ENCODE data around the gene TMEM62.
"Not testable (repeated sequence)": the region's sequence is repeated elsewhere in the genome, so short reads cannot be mapped to it uniquely, and the experiment has no call there.

Gene TMEM62

DNA sequence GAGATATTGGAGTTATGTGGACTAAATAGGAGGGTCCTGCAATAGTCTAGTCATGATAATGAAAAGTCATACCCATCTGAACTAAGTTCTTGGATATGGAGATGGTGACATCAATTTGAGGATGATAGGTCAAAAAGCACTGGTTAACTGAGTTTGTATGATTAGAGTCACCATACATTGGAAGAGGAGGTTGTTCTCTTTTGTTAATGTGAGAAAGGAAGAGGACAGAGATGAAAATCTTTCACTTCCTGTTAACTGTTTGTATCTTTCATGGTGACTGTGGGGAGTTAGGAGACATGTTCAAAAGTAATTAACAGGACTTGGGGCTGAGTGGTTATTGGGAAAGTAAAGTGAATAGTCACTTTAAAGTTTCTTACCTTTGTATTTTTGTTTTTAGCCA, 11.1 kb downstream of the TMEM62 start:
- Histone ChIP-seq H3K36me3 (ENCODE audit: control insufficient read depth, insufficient read depth, low read length) (peaks cover 16% of the 10 kb centered on the region), H3K9me3 (ENCODE audit: control insufficient read depth, insufficient read depth, low read depth, low read length) (no peaks in the 10 kb centered on the region), H3K27me3 (ENCODE audit: control insufficient read depth, insufficient read depth, low read length) (no peaks in the 10 kb centered on the region), H3K27ac (ENCODE audit: low read depth, low read length) (no peak overlapping the region), H3K4me3 (ENCODE audit: low read depth, low read length) (no peak overlapping the region), H3K9ac (ENCODE audit: low read length) (no peak overlapping the region), H3K4me1 (ENCODE audit: control insufficient read depth, insufficient read depth, low read length) (peaks cover 3% of the 10 kb centered on the region; the same call in 1 of the 2 replicates)

DNA sequence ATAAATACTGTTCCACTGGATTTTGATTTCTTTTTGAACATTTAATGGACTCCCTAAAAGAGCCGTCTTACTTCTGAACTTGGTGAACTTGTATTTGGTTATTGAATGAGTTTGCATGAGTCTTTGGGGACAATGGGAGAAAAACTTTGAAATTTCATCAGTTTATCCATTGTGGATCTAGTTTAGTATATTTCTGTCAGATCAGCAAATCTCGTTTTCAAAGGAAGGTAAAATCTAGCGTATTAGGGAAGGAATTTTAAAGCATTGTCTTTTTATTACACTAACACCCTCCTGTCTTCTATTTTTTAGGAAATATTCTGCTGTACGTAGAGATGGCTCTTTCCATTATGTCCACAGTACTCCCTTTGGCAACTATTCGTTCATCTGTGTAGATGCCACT, 12.8 kb downstream of the TMEM62 start:
- H3K27me3 ChIP-seq (ENCODE audit: control insufficient read depth, insufficient read depth, low read length) = no peaks in the 10 kb centered on the region
- H3K36me3 ChIP-seq (ENCODE audit: control insufficient read depth, insufficient read depth, low read length) = peaks cover 4% of the 10 kb centered on the region
- no peak overlapping the region for H3K4me3 ChIP-seq (ENCODE audit: low read depth, low read length)
- no peaks in the 10 kb centered on the region for H3K9me3 ChIP-seq (ENCODE audit: control insufficient read depth, insufficient read depth, low read depth, low read length)
- H3K4me1 ChIP-seq (ENCODE audit: control insufficient read depth, insufficient read depth, low read length) = peaks cover 3% of the 10 kb centered on the region; the same call in 1 of the 2 replicates
- no peak overlapping the region for H3K27ac ChIP-seq (ENCODE audit: low read depth, low read length)
- no peak overlapping the region for H3K9ac ChIP-seq (ENCODE audit: low read length)

DNA sequence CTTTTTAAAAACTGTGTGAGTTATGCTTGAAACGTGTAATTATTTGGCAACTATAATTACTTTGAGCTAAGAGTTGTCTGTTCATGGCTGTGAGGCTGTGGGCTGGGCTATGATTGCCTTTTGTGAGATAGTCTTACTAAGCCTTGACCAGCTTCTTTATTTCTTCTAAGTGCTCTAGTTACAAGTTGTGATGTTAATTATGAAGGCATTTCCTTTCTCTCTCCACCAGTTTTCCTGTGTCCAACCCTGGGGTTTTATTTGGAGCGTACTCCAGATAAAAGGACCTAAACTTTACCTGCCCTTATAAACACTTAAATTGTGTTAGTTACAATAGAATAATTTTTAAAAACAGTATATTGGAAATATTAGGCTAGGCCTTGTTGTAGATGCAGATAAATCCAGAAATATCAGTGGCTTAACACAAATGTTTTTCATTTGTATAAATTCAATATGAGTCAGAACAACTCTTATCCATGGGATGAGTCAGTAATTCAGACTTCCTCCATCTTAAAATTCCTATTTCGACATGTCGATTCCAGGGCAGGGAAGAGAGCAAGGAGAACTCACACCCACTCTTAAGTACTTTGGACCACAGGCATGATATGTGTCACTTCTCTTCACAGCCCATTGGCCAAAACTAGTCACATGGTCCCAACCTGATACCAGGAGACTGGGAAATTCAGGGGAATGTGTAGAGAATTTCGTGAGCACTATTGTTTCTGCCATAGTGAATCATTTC, 17.0 kb downstream of the TMEM62 start:
- H3K27me3 ChIP-seq (ENCODE audit: control insufficient read depth, insufficient read depth, low read length) = no peaks in the 10 kb centered on the region
- H3K36me3 ChIP-seq (ENCODE audit: control insufficient read depth, insufficient read depth, low read length) = peaks cover 18% of the 10 kb centered on the region
- no peak overlapping the region for H3K9ac ChIP-seq (ENCODE audit: low read length)
- no peaks in the 10 kb centered on the region for H3K9me3 ChIP-seq (ENCODE audit: control insufficient read depth, insufficient read depth, low read depth, low read length)
- H3K4me1 ChIP-seq (ENCODE audit: control insufficient read depth, insufficient read depth, low read length) = no peaks in the 10 kb centered on the region
- no peak overlapping the region for H3K27ac ChIP-seq (ENCODE audit: low read depth, low read length)
- no peak overlapping the region for H3K4me3 ChIP-seq (ENCODE audit: low read depth, low read length)

DNA sequence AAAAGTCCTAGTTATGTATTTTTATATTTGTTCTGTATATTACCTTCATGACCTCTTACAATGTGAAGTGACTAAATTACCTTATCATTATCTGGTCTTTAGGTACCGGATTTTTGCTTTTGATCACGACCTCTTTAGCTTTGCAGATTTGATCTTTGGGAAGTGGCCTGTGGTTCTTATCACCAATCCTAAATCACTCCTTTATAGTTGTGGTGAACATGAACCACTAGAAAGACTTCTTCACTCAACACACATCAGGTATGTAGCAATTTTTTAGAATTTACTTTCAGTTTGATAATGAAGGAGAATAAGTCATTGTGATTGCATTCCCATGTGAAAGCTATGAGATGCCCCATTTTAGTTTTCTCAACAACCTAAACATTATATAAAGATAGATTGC, 18.3 kb downstream of the TMEM62 start:
- Histone ChIP-seq H3K27ac (ENCODE audit: low read depth, low read length) (no peak overlapping the region), H3K9me3 (ENCODE audit: control insufficient read depth, insufficient read depth, low read depth, low read length) (no peaks in the 10 kb centered on the region), H3K9ac (ENCODE audit: low read length) (no peak overlapping the region), H3K4me3 (ENCODE audit: low read depth, low read length) (no peak overlapping the region), H3K36me3 (ENCODE audit: control insufficient read depth, insufficient read depth, low read length) (peaks cover 21% of the 10 kb centered on the region), H3K27me3 (ENCODE audit: control insufficient read depth, insufficient read depth, low read length) (no peaks in the 10 kb centered on the region), H3K4me1 (ENCODE audit: control insufficient read depth, insufficient read depth, low read length) (no peaks in the 10 kb centered on the region)

DNA sequence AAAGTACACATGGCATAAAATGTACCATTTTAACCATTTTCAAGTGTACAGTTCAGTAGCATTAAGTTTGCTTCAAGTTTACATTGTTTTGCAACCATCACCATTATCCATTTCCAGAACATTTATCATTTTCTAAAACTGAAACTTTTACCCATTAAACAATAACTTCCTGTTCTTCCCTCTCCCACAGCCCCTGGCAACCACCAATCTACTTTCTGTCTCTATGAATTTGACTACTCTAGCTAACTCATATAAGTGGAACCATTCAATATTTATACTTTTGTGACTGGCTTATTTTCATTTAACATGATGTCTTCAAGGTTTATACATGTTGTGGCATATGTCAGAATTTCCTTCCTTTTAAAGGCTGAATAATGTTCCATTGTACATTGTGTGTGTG, 19.9 kb downstream of the TMEM62 start:
- peaks cover 21% of the 10 kb centered on the region for H3K36me3 ChIP-seq (ENCODE audit: control insufficient read depth, insufficient read depth, low read length)
- H3K9ac ChIP-seq (ENCODE audit: low read length) = no peak overlapping the region
- H3K4me1 ChIP-seq (ENCODE audit: control insufficient read depth, insufficient read depth, low read length) = no peaks in the 10 kb centered on the region
- no peaks in the 10 kb centered on the region for H3K9me3 ChIP-seq (ENCODE audit: control insufficient read depth, insufficient read depth, low read depth, low read length)
- no peaks in the 10 kb centered on the region for H3K27me3 ChIP-seq (ENCODE audit: control insufficient read depth, insufficient read depth, low read length)
- H3K4me3 ChIP-seq (ENCODE audit: low read depth, low read length) = no peak overlapping the region
- no peak overlapping the region for H3K27ac ChIP-seq (ENCODE audit: low read depth, low read length)

DNA sequence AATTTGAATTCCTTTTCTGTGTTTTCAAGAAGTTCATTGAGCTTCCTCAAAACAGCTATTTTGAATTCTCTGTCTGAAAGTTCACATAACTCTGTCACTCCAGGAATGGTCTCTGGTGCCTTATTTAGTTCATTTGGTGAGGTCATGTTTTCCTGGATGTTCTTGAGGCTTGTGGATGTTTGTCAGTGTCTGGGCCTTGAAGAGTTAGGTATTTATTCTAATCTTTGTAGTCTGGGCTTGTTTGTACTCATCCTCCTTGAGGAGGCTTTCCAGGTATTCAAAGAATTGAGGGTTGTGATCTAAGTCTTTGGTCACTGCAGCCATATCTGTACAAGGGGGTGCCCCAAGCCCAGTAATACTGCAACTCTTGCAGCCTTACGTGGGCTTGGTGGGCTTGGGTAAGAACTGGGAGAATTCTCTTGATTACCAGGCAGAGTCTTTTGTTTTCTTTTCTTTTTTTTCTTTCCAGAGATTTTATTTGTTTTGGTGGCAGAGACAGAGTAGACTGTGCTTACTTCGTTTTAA, 32.5 kb downstream of the TMEM62 start:
- no peaks in the 10 kb centered on the region for H3K9me3 ChIP-seq (ENCODE audit: control insufficient read depth, insufficient read depth, low read depth, low read length)
- H3K4me3 ChIP-seq (ENCODE audit: low read depth, low read length) = no peak overlapping the region
- peaks cover 12% of the 10 kb centered on the region for H3K36me3 ChIP-seq (ENCODE audit: control insufficient read depth, insufficient read depth, low read length)
- no peaks in the 10 kb centered on the region for H3K27me3 ChIP-seq (ENCODE audit: control insufficient read depth, insufficient read depth, low read length)
- no peak overlapping the region for H3K9ac ChIP-seq (ENCODE audit: low read length)
- H3K27ac ChIP-seq (ENCODE audit: low read depth, low read length) = no peak overlapping the region
- H3K4me1 ChIP-seq (ENCODE audit: control insufficient read depth, insufficient read depth, low read length) = no peaks in the 10 kb centered on the region

DNA sequence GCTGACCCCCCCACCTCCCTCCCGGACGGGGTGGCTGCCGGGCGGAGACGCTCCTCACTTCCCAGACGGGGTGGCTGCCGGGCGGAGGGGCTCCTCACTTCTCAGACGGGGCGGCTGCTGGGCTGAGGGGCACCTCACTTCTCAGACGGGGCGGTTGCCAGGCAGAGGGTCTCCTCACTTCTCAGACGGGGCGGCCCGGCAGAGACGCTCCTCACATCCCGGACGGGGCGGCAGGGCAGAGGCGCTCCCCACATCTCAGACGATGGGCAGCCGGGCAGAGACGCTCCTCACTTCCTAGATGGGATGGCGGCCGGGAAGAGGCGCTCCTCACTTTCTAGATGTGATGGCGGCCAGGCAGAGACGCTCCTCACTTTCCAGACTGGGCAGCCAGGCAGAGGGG, 33.9 kb downstream of the TMEM62 start:
- H3K36me3 ChIP-seq (ENCODE audit: control insufficient read depth, insufficient read depth, low read length) = peaks cover 12% of the 10 kb centered on the region
- not testable (repeated sequence) for H3K27ac ChIP-seq (ENCODE audit: low read depth, low read length); H3K27me3 ChIP-seq (ENCODE audit: control insufficient read depth, insufficient read depth, low read length); H3K4me3 ChIP-seq (ENCODE audit: low read depth, low read length); H3K9me3 ChIP-seq (ENCODE audit: control insufficient read depth, insufficient read depth, low read depth, low read length); H3K4me1 ChIP-seq (ENCODE audit: control insufficient read depth, insufficient read depth, low read length); H3K9ac ChIP-seq (ENCODE audit: low read length)

DNA sequence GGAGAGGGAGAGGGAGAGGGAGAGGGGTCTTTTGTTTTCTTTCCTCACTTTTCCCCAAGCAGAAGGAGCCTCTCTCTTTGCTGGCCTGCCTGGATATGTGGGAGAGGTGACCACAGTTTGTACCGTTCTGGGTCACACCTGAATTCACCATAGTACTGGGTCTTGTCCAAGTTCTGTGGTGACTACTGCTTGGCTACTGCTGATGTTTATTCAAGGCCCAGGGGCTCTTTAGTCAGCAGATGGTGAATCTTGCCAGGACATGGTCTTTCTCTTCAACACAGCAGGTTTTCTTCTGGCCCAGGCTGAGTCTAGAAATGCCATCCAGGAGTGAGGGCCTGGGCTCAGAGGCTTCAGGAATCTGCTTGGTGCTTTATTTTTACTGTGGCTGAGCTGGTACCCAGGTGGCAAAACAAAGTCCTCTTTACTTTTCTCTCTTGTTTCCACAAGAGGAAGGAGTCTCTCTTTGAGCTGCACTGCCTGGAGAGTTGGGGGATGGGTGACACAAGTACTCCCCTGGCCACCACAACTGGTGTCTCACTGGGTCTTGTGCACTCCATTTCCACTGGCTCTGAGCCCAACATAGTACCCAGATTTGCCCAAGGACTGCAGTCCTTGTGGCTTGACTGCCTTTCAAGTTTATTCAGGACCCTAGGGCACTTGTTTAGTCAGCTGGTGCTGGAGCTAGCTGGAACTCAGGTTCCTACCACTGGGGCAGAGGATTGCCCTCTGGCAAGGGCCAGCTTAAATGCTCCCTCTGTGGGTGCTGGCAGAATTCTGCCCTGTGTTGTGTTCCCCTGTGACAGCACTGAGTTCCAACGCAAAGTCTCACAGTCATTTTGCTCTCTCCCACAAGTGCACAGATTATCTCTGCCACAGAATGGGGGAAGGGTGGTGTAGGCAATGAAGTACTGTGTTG, 35.1 kb downstream of the TMEM62 start:
- Histone ChIP-seq H3K9ac (ENCODE audit: low read length) (no peak overlapping the region), H3K36me3 (ENCODE audit: control insufficient read depth, insufficient read depth, low read length) (peaks cover 16% of the 10 kb centered on the region), H3K4me1 (ENCODE audit: control insufficient read depth, insufficient read depth, low read length) (no peaks in the 10 kb centered on the region), H3K4me3 (ENCODE audit: low read depth, low read length) (no peak overlapping the region), H3K27ac (ENCODE audit: low read depth, low read length) (no peak overlapping the region), H3K27me3 (ENCODE audit: control insufficient read depth, insufficient read depth, low read length) (no peaks in the 10 kb centered on the region), H3K9me3 (ENCODE audit: control insufficient read depth, insufficient read depth, low read depth, low read length) (no peaks in the 10 kb centered on the region)

DNA sequence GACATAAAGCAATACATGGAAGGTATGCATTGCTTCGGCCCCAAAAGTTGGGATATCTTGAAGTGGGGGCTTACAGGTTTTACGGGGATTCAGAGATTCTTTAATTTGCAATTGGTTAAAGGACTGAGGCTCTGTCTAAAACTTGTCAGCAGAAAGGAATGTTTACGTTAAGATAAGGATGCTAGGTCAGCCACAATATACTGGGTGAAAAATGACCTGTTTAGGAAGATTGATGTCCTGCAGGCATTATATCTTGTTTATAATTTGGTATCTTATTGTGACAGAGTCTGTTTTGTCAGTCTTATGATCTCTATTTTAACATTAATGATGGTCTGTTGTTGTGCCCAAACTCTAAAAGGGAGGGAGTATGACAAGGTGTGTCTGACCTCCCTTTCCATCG, 36.5 kb downstream of the TMEM62 start:
- H3K36me3 ChIP-seq (ENCODE audit: control insufficient read depth, insufficient read depth, low read length) = peaks cover 19% of the 10 kb centered on the region
- H3K9me3 ChIP-seq (ENCODE audit: control insufficient read depth, insufficient read depth, low read depth, low read length) = 0 out of 2 replicates have a peak, but pooled peaks cover 3% of the 10 kb centered on the region
- H3K27me3 ChIP-seq (ENCODE audit: control insufficient read depth, insufficient read depth, low read length) = no peaks in the 10 kb centered on the region
- no peak overlapping the region for H3K27ac ChIP-seq (ENCODE audit: low read depth, low read length)
- H3K9ac ChIP-seq (ENCODE audit: low read length) = no peak overlapping the region
- no peak overlapping the region for H3K4me3 ChIP-seq (ENCODE audit: low read depth, low read length)
- no peaks in the 10 kb centered on the region for H3K4me1 ChIP-seq (ENCODE audit: control insufficient read depth, insufficient read depth, low read length)

DNA sequence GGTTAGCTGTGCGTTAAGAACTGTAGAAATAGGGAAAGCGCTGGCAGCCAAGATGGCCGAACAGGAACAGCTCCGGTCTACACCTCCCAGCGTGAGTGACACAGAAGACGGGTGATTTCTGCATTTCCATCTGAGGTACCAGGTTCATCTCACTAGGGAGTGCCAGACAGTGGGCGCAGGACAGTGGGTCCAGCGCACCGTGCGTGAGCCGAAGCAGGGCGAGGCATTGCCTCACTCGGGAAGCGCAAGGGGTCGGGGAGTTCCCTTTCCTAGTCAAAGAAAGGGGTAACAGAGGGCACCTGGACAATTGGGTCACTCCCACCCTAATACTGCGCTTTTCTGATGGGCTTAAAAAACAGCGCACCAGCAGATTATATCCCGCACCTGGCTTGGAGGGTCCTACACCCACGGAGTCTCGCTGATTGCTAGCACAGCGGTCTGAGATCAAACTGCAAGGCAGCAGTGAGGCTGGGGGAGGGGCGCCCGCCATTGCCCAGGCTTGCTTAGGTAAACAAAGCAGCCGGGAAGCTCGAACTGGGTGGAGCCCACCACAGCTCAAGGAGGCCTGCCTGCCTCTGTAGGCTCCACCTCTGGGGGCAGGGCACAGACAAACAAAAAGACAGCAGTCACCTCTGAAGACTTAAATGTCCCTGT, 42.4 kb downstream of the TMEM62 start:
- H3K27me3 ChIP-seq (ENCODE audit: control insufficient read depth, insufficient read depth, low read length); H3K4me1 ChIP-seq (ENCODE audit: control insufficient read depth, insufficient read depth, low read length): not testable (repeated sequence)
- peak overlapping the region; percentile 43; the same call in 1 of the 2 replicates for H3K27ac ChIP-seq (ENCODE audit: low read depth, low read length)
- H3K9ac ChIP-seq (ENCODE audit: low read length) = peak overlapping the region; percentile 77
- peaks cover 17% of the 10 kb centered on the region for H3K36me3 ChIP-seq (ENCODE audit: control insufficient read depth, insufficient read depth, low read length)
- H3K4me3 ChIP-seq (ENCODE audit: low read depth, low read length) = peak overlapping the region; percentile 51; the same call in 1 of the 2 replicates
- H3K9me3 ChIP-seq (ENCODE audit: control insufficient read depth, insufficient read depth, low read depth, low read length) = peaks cover 11% of the 10 kb centered on the region
